ENCODE measurements around the gene MARF1. TPM values are rescaled to one million over a fixed set of nuclear protein-coding genes. Genes with fewer than 3 reads are reported as not detected.

MARF1 gene
- total and polyA plus RNA-seq, 9 of the 15 experiments (the other 6 are each of a cell fraction or from before 2014, with no cell fraction given) = 4.7 to 33.2 (median 11.7) TPM

- no peak for TF ChIP-seq CEBPZ (IDR thresholded peaks at IDR 0.05; ENCODE audit: borderline replicate concordance, low read depth, low read length)
- TF ChIP-seq ARHGAP35 (IDR thresholded peaks at IDR 0.05; ENCODE audit: partially characterized antibody) = no peak
- TF ChIP-seq, protein P1, sequence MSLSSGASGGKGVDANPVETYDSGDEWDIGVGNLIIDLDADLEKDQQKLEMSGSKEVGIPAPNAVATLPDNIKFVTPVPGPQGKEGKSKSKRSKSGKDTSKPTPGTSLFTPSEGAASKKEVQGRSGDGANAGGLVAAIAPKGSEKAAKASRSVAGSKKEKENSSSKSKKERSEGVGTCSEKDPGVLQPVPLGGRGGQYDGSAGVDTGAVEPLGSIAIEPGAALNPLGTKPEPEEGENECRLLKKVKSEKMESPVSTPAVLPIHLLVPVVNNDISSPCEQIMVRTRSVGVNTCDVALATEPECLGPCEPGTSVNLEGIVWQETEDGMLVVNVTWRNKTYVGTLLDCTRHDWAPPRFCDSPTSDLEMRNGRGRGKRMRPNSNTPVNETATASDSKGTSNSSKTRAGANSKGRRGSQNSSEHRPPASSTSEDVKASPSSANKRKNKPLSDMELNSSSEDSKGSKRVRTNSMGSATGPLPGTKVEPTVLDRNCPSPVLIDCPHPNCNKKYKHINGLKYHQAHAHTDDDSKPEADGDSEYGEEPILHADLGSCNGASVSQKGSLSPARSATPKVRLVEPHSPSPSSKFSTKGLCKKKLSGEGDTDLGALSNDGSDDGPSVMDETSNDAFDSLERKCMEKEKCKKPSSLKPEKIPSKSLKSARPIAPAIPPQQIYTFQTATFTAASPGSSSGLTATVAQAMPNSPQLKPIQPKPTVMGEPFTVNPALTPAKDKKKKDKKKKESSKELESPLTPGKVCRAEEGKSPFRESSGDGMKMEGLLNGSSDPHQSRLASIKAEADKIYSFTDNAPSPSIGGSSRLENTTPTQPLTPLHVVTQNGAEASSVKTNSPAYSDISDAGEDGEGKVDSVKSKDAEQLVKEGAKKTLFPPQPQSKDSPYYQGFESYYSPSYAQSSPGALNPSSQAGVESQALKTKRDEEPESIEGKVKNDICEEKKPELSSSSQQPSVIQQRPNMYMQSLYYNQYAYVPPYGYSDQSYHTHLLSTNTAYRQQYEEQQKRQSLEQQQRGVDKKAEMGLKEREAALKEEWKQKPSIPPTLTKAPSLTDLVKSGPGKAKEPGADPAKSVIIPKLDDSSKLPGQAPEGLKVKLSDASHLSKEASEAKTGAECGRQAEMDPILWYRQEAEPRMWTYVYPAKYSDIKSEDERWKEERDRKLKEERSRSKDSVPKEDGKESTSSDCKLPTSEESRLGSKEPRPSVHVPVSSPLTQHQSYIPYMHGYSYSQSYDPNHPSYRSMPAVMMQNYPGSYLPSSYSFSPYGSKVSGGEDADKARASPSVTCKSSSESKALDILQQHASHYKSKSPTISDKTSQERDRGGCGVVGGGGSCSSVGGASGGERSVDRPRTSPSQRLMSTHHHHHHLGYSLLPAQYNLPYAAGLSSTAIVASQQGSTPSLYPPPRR (CRISPR knock-in tag; IDR thresholded peaks at IDR 0.05; ENCODE audit: borderline replicate concordance) = no peak
- TF ChIP-seq SMARCC2 (IDR thresholded peaks at IDR 0.05; ENCODE audit: low read depth) = no peak
- TF ChIP-seq POLR3G (IDR thresholded peaks at IDR 0.05; ENCODE audit: extremely low read depth, insufficient read length, insufficient replicate concordance) = no peak
These were observed 34.5 kb upstream of the MARF1 start (continued) for GRCh38 chr16:15677447-15677846.
